ENCODE data around the gene RERE.

DNA sequence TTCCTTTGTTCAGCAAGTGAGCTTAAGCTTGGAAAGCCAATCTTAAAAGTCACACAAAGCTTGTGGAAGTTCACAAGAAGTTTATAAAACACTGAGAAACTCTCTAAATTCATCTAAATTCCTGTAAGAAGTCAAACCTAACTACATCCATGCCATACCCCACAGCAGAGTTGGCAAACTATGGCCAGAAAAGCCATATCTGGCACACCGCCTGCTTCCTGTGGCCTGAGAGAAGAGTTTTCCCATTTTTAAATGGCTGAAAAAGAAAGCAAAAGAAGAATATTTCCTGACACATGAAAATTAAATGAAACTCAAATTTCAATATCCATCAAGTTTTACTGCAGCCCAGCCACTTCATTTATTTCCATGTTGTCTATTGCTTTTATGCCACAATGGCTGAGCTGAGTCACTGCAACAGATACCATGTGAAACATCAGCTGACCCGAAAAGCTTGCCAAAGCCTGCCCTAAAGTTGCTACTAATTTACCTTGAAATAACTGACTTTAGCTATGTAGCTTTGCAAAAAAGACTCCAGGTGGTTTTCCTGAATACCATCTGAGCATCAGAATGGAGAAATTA is 262.4 kb downstream of the RERE start:
- TF ChIP-seq, protein P1, sequence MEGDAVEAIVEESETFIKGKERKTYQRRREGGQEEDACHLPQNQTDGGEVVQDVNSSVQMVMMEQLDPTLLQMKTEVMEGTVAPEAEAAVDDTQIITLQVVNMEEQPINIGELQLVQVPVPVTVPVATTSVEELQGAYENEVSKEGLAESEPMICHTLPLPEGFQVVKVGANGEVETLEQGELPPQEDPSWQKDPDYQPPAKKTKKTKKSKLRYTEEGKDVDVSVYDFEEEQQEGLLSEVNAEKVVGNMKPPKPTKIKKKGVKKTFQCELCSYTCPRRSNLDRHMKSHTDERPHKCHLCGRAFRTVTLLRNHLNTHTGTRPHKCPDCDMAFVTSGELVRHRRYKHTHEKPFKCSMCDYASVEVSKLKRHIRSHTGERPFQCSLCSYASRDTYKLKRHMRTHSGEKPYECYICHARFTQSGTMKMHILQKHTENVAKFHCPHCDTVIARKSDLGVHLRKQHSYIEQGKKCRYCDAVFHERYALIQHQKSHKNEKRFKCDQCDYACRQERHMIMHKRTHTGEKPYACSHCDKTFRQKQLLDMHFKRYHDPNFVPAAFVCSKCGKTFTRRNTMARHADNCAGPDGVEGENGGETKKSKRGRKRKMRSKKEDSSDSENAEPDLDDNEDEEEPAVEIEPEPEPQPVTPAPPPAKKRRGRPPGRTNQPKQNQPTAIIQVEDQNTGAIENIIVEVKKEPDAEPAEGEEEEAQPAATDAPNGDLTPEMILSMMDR (conservative IDR thresholded peaks at IDR 0.05; ENCODE audit: low read length), result no peak
- no peak for TF ChIP-seq EZH2phosphoT487 (IDR thresholded peaks at IDR 0.05; ENCODE audit: borderline replicate concordance, low read depth, low read length)

All from OCI-LY7 (cell line).